PC-3 (cell line): ENCODE data around the gene IFNA7. TPM values are rescaled to one million over a fixed set of nuclear protein-coding genes. Genes with fewer than 3 reads are reported as not detected.
A peak's percentile ranks its signal among the peaks of the same experiment; 100 is the strongest.

Source experiments
- ATAC-seq: fragments of 200-7000 bp; cut with Tn5 transposase; 2 replicates; pipeline ENCODE4 v1.9.1; 2020; ENCODE audit warnings: mild to moderate bottlenecking, moderate library complexity
- BruUV-seq: library from RNA; stranded (reverse); fragments of 400-500 nt; replicated peaks from 2 replicates; lab custom pipeline; 2021; lab: Mats Ljungman, UMichigan
- CTCF ChIA-PET: fragments of 300-600 bp; sonication (Branson Sonifier 250); formaldehyde crosslinking; loops from one replicate; lab custom pipeline; 2022; ENCODE audit warnings: antibody characterized with exemption; lab: Charles Lee
- POLR2A ChIA-PET: fragments of 300-600 bp; sonication (Branson Sonifier 250); formaldehyde crosslinking; loops from one replicate; lab custom pipeline; 2022; ENCODE audit warnings: antibody characterized with exemption; ENCODE audit not compliant: unreplicated experiment; lab: Charles Lee
- DNase-seq: peaks from one replicate; pipeline ENCODE4 v3.0.0-alpha.2; 2015
- H2AFZ ChIP-seq: fragments of 300-600 bp; sonication (generic); 2 replicates; pipeline ENCODE4 v1.6.0; 2016; ENCODE audit warnings: antibody characterized with exemption, low read length
- H3F3A ChIP-seq: fragments of 300-600 bp; sonication (generic); one replicate; pipeline ENCODE4 v1.6.0; 2017; ENCODE audit warnings: antibody characterized with exemption, low read length, control low read depth, mild to moderate bottlenecking; ENCODE audit not compliant: unreplicated experiment
- H3K27ac ChIP-seq: fragments of 300-600 bp; sonication (generic); 2 replicates; pipeline ENCODE4 v1.5.1; 2016; ENCODE audit warnings: mild to moderate bottlenecking, low read length
- H3K27me3 ChIP-seq: fragments of 300-600 bp; sonication (generic); 2 replicates; pipeline ENCODE4 v1.6.1; 2016; ENCODE audit warnings: low read length, mixed read lengths
- H3K36me3 ChIP-seq: fragments of 300-600 bp; sonication (generic); 2 replicates; pipeline ENCODE4 v1.6.1; 2016; ENCODE audit warnings: low read depth, mixed run types, low read length, mixed read lengths
- H3K4me1 ChIP-seq: fragments of 300-600 bp; sonication (generic); 2 replicates; pipeline ENCODE4 v1.5.1; 2016; ENCODE audit warnings: low read length; ENCODE audit not compliant: insufficient read depth
- H3K4me2 ChIP-seq: fragments of 300-600 bp; sonication (generic); 2 replicates; pipeline ENCODE4 v1.6.0; 2016; ENCODE audit warnings: low read length
- H3K4me3 ChIP-seq: fragments of 300-600 bp; sonication (generic); 2 replicates; pipeline ENCODE4 v1.5.1; 2016; ENCODE audit warnings: mild to moderate bottlenecking, low read length, mixed read lengths
- H3K79me2 ChIP-seq: fragments of 300-600 bp; sonication (generic); 2 replicates; pipeline ENCODE4 v1.6.1; 2017; ENCODE audit warnings: low read length, mixed read lengths
- H3K9ac ChIP-seq: fragments of 300-600 bp; sonication (generic); 2 replicates; pipeline ENCODE4 v1.6.0; 2016; ENCODE audit warnings: mild to moderate bottlenecking, low read length
- H3K9me2 ChIP-seq: fragments of 300-600 bp; sonication (generic); replicated peaks from 2 replicates; pipeline ENCODE4 v1.6.1; 2016; ENCODE audit warnings: mixed run types, low read length, mixed read lengths
- H3K9me3 ChIP-seq: fragments of 300-600 bp; sonication (generic); 2 replicates; pipeline ENCODE4 v1.6.1; 2016; ENCODE audit warnings: low read length, mixed read lengths
- H4K20me1 ChIP-seq: fragments of 300-600 bp; sonication (generic); 2 replicates; pipeline ENCODE4 v1.6.1; 2016; ENCODE audit warnings: low read length, mixed read lengths
- CTCF ChIP-seq: fragments of 300-600 bp; sonication (generic); conservative IDR thresholded peaks from 2 replicates; pipeline ENCODE4 v1.5.1; 2017; ENCODE audit warnings: antibody characterized with exemption, low read depth, mild to moderate bottlenecking, low read length
- EZH2 ChIP-seq: fragments of 300-600 bp; sonication (generic); IDR thresholded peaks from one replicate; pipeline ENCODE4 v1.6.1; 2017; ENCODE audit warnings: antibody characterized with exemption, mild to moderate bottlenecking, low read length; ENCODE audit not compliant: unreplicated experiment
- EZH2phosphoT487 ChIP-seq: fragments of 300-600 bp; sonication (generic); IDR thresholded peaks from 2 replicates; pipeline ENCODE4 v1.6.1; 2018; ENCODE audit warnings: mild to moderate bottlenecking, antibody characterized with exemption, low read length, borderline replicate concordance
- intact Hi-C: fragments of 100-400 bp; cut with micrococcal nuclease; formaldehyde crosslinking; loops from 2 replicates; pipeline ENCODE4 v1.9.0; 2023
- total RNA-seq: library from RNA; depleted of rRNA; stranded (reverse); fragments of >200 nt; gene quantifications from 2 replicates; pipeline ENCODE4 v1.2.3, GENCODE V29; 2014; rRNA removed

IFNA7 gene
- total RNA-seq, 1 experiment from 2014 or later: not detected

DNA sequence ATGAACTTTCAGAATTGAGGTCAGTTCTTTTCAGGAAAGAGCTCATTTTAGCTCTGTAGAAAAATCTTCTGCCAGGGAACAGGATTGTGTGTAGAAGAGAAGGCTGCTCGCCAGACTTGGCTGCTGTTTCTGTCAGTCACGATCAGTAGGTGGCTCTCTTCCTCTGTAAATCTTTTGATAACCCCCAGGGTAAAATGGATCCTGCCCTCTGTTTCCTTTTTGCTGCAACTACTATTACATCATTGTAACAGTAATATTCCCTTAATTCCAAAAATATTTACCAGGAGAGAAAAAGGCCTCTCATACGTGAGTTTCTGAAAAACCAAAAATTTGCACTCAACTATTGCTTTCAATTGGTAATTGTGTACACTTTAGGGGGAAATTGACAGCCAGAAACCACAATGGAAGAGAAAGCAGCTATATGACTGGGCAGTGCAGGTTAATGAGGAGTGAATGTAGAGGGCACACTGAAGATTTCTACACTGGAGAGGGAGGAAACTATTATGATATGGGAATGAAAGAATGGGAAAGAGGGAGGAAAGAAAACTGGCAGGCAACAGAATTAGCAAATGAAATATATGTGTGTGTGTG, 47.9 kb downstream of the IFNA7 start:
- Histone ChIP-seq H3K9me2 (no peaks in the 10 kb centered on the region), H2AFZ (no peak overlapping the region), H3K27ac (no peak overlapping the region), H4K20me1 (no peaks in the 10 kb centered on the region), H3K4me1 (no peaks in the 10 kb centered on the region), H3K4me3 (no peak overlapping the region), H3K4me2 (peak overlapping the region; percentile 12; the same call in 1 of the 2 replicates), H3F3A (no peaks in the 10 kb centered on the region), H3K79me2 (no peaks in the 10 kb centered on the region), H3K27me3 (no peaks in the 10 kb centered on the region; the same call in 1 of the 2 replicates), H3K9me3 (no peaks in the 10 kb centered on the region), H3K9ac (no peak overlapping the region), H3K36me3 (no peaks in the 10 kb centered on the region)
- no peak for TF ChIP-seq EZH2phosphoT487
- TF ChIP-seq CTCF: peak; percentile 44
- intact Hi-C loops: no loop called here
- ChIA-PET POLR2A (no interaction called here), CTCF (interaction anchor here (0.6 kb wide), 1 partner anchor 873 kb away, joined by 3 read pairs; no protein-coding TSS in a partner anchor)
- ATAC-seq: peak; percentile 67
- DNase-seq: peak; percentile 32
- BruUV-seq: no TSS peak

GRCh38 chr9:21153336-21154017, 48.5 kb downstream of the IFNA7 start:
- Histone ChIP-seq H3K27me3 (no peaks in the 10 kb centered on the region; the same call in 1 of the 2 replicates), H3K4me2 (no peak overlapping the region; the same call in 1 of the 2 replicates), H3K4me1 (no peaks in the 10 kb centered on the region), H2AFZ (no peak overlapping the region), H4K20me1 (no peaks in the 10 kb centered on the region), H3F3A (no peaks in the 10 kb centered on the region), H3K9me2 (no peaks in the 10 kb centered on the region), H3K4me3 (no peak overlapping the region), H3K9ac (no peak overlapping the region), H3K27ac (no peak overlapping the region), H3K79me2 (no peaks in the 10 kb centered on the region), H3K36me3 (no peaks in the 10 kb centered on the region), H3K9me3 (no peaks in the 10 kb centered on the region)
- DNase-seq (peak; percentile 19), ATAC-seq (peak; percentile 77)
- intact Hi-C loops: no loop called here
- CTCF ChIA-PET: interaction anchor here (0.6 kb wide), 1 partner anchor 873 kb away, joined by 3 read pairs; no protein-coding TSS in a partner anchor
- TF ChIP-seq EZH2phosphoT487 (no peak), EZH2 (no peak), CTCF (no peak)
- BruUV-seq: no TSS peak
- POLR2A ChIA-PET: no interaction called here

Other genes starting within 250 kb of the IFNA7 start
- not detected in 2 replicates for gene HACD4, start 170.6 kb downstream of the IFNA7 start, total RNA-seq
- not detected in 2 replicates for gene IFNB1, start 124.3 kb downstream of the IFNA7 start, total RNA-seq
- gene IFNW1, start 60.4 kb downstream of the IFNA7 start, total RNA-seq: not detected in 2 replicates
- not detected in 2 replicates for gene IFNA21, start 35.5 kb downstream of the IFNA7 start, total RNA-seq
- gene IFNA4, start 14.6 kb downstream of the IFNA7 start, total RNA-seq: not detected in 2 replicates
- not detected in 2 replicates for gene IFNA10, start 4.9 kb upstream of the IFNA7 start, total RNA-seq
- gene IFNA16, start 15.1 kb upstream of the IFNA7 start, total RNA-seq: not detected in 2 replicates
- not detected in 2 replicates for gene IFNA17, start 26.0 kb upstream of the IFNA7 start, total RNA-seq
- gene IFNA14, start 37.8 kb upstream of the IFNA7 start, total RNA-seq: not detected in 2 replicates
- gene IFNA5, start 103.1 kb upstream of the IFNA7 start, total RNA-seq: not detected in 2 replicates
- gene KLHL9, start 133.2 kb upstream of the IFNA7 start, total RNA-seq: 7.5 and 11.2 TPM in 2 replicates
- gene IFNA6, start 148.7 kb upstream of the IFNA7 start, total RNA-seq: not detected in 2 replicates
- not detected in 2 replicates for gene IFNA13, start 165.9 kb upstream of the IFNA7 start, total RNA-seq
- gene IFNA2, start 183.2 kb upstream of the IFNA7 start, total RNA-seq: not detected in 2 replicates
- not detected in 2 replicates for gene IFNA8, start 206.9 kb upstream of the IFNA7 start, total RNA-seq
- not detected in 2 replicates for gene IFNA1, start 238.2 kb upstream of the IFNA7 start, total RNA-seq